Sigmoid colon (tissue), 4 donors: ENCODE results near the gene MYEOV.

ENCODE experiments used
- POLR2A ChIP-seq, 2 donors: fragments of 450-650 bp; IDR thresholded peaks; one replicate each; pipeline ENCODE4 v1.6.1; 2016; ENCODE audit warnings: antibody characterized with exemption in 2 of 2, mild to moderate bottlenecking in 2 of 2, moderate library complexity in 2 of 2
- POLR2AphosphoS5 ChIP-seq, 4 donors: sonication (generic); formaldehyde crosslinking; IDR thresholded peaks; one replicate each; pipeline ENCODE4 v1.6.1; 2017; ENCODE audit warnings: antibody characterized with exemption in 4 of 4
- TF ChIP-seq, protein P1 (sequence below), 4 experiments: fragments of 450-650 bp in 3 of 4; fragments of 200-600 bp in 1 of 4; IDR thresholded peaks; one replicate each; pipeline ENCODE4 v1.5.1; 2016 to 2019; ENCODE audit warnings: antibody characterized with exemption in 4 of 4, mild to moderate bottlenecking in 3 of 4, moderate library complexity in 2 of 4

DNA sequence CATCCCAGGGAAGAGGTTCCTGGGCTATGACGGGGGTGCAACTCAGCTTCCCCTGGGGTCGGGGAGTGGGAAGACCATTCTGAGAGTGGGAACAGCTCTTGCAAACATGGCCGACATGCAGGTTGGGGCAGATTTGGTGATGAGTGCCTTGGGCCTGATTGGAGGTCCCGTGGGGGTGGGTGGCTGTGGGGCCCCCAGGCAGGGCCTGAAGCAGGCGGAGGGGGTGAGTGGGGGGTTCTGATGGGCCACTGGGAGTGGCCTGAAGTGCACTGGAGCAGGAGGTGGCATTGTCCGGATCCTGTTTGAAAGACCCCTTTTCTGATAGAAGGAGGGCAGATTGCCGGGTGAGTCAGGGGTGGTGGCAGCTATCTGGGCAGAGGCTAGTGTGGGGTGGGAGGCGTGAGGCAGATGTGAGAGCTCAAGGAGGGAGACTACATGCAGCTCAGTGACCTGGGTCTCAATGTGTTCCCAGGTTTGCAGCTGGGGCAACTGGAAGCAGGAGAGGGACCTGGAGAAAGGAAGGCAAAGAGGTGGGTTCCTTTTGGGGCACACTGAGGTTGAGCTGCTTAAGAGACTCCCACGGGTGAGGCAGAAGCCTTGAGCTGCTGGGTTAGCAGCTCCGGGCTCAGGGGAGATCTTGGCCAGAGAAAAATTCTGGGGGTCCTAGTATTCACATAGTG is 15.1 kb downstream of the MYEOV start:
- TF ChIP-seq, protein P1, sequence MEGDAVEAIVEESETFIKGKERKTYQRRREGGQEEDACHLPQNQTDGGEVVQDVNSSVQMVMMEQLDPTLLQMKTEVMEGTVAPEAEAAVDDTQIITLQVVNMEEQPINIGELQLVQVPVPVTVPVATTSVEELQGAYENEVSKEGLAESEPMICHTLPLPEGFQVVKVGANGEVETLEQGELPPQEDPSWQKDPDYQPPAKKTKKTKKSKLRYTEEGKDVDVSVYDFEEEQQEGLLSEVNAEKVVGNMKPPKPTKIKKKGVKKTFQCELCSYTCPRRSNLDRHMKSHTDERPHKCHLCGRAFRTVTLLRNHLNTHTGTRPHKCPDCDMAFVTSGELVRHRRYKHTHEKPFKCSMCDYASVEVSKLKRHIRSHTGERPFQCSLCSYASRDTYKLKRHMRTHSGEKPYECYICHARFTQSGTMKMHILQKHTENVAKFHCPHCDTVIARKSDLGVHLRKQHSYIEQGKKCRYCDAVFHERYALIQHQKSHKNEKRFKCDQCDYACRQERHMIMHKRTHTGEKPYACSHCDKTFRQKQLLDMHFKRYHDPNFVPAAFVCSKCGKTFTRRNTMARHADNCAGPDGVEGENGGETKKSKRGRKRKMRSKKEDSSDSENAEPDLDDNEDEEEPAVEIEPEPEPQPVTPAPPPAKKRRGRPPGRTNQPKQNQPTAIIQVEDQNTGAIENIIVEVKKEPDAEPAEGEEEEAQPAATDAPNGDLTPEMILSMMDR (IDR thresholded peaks at IDR 0.05) = no peak
- TF ChIP-seq POLR2A (IDR thresholded peaks at IDR 0.05) = no peak
- no peak for TF ChIP-seq POLR2AphosphoS5 (IDR thresholded peaks at IDR 0.05)
